ENCODE data around the gene SF3A2. TPM values are rescaled to one million over a fixed set of nuclear protein-coding genes. Genes with fewer than 3 reads are reported as not detected.

The SF3A2 gene
- total RNA-seq, 1 donor from 2014 or later, result 142 TPM

- H3K4me3 Mint-ChIP-seq, result peak overlapping the region; percentile 55
- no peaks in the 10 kb centered on the region for H3K9me3 Mint-ChIP-seq
- peak; percentile 64 to 92 for DNase-seq (ENCODE audit: low spot score in 2 of 2, unreplicated experiment in 2 of 2)
- no peaks in the 10 kb centered on the region for H3K27me3 Mint-ChIP-seq (ENCODE audit: low read depth)
- peak overlapping the region; percentile 90 for H3K27ac Mint-ChIP-seq
- peaks cover 22% of the 10 kb centered on the region for H3K4me1 Mint-ChIP-seq
- peaks cover 13% of the 10 kb centered on the region for H3K36me3 Mint-ChIP-seq
- TF ChIP-seq CTCF (IDR thresholded peaks at IDR 0.05; ENCODE audit: unreplicated experiment), result peak; percentile 100
These were observed 36.9 kb downstream of the SF3A2 start for GRCh38 chr19:2273356-2274184.

- no peak for DNase-seq (ENCODE audit: low spot score in 2 of 2, unreplicated experiment in 2 of 2)
- Mint-ChIP-seq H3K9me3 (no peaks in the 10 kb centered on the region), H3K27ac (peak overlapping the region; percentile 90), H3K4me3 (peak overlapping the region; percentile 55), H3K27me3 (ENCODE audit: low read depth) (no peaks in the 10 kb centered on the region), H3K4me1 (peaks cover 22% of the 10 kb centered on the region), H3K36me3 (peaks cover 13% of the 10 kb centered on the region)
- no peak for TF ChIP-seq CTCF (IDR thresholded peaks at IDR 0.05; ENCODE audit: unreplicated experiment)
These were observed 37.6 kb downstream of the SF3A2 start for GRCh38 chr19:2274185-2274711.

- TF ChIP-seq CTCF (IDR thresholded peaks at IDR 0.05; ENCODE audit: unreplicated experiment), result peak; percentile 35
- H3K4me3 Mint-ChIP-seq, result no peak overlapping the region
- no peaks in the 10 kb centered on the region for H3K9me3 Mint-ChIP-seq
- H3K27me3 Mint-ChIP-seq (ENCODE audit: low read depth), result no peaks in the 10 kb centered on the region
- peak in 1 of 2 experiments; percentile 57 for DNase-seq (ENCODE audit: low spot score in 2 of 2, unreplicated experiment in 2 of 2)
- H3K36me3 Mint-ChIP-seq, result peaks cover 13% of the 10 kb centered on the region
- peak overlapping the region; percentile 59 for H3K27ac Mint-ChIP-seq
- peaks cover 22% of the 10 kb centered on the region for H3K4me1 Mint-ChIP-seq
These were observed 38.4 kb downstream of the SF3A2 start for GRCh38 chr19:2274931-2275535.

GRCh38 chr19:2275588-2276428, 39.2 kb downstream of the SF3A2 start:
- Mint-ChIP-seq H3K4me3 (no peak overlapping the region), H3K36me3 (peaks cover 13% of the 10 kb centered on the region), H3K27ac (no peak overlapping the region), H3K27me3 (ENCODE audit: low read depth) (no peaks in the 10 kb centered on the region), H3K9me3 (no peaks in the 10 kb centered on the region), H3K4me1 (peaks cover 22% of the 10 kb centered on the region)
- no peak for DNase-seq (ENCODE audit: low spot score in 2 of 2, unreplicated experiment in 2 of 2)
- TF ChIP-seq CTCF (IDR thresholded peaks at IDR 0.05; ENCODE audit: unreplicated experiment), result no peak

- no peak for TF ChIP-seq CTCF (IDR thresholded peaks at IDR 0.05; ENCODE audit: unreplicated experiment)
- Mint-ChIP-seq H3K4me1 (peaks cover 19% of the 10 kb centered on the region), H3K36me3 (peaks cover 11% of the 10 kb centered on the region), H3K27ac (no peak overlapping the region), H3K9me3 (no peaks in the 10 kb centered on the region), H3K4me3 (no peak overlapping the region), H3K27me3 (ENCODE audit: low read depth) (no peaks in the 10 kb centered on the region)
- no peak for DNase-seq (ENCODE audit: low spot score in 2 of 2, unreplicated experiment in 2 of 2)
These were observed 39.9 kb downstream of the SF3A2 start for GRCh38 chr19:2276429-2276986.

Measured in mesothelial cell of epicardium (in vitro differentiated cells).